Keratinocyte (primary cell): ENCODE results near the gene SIN3B. TPM values are rescaled to one million over a fixed set of nuclear protein-coding genes. Genes with fewer than 3 reads are reported as not detected.

Experiments
- DNase-seq: peaks from one replicate; pipeline ENCODE4 v3.0.0-alpha.2; 2011; ENCODE audit warnings: low read depth, missing footprints, low spot score
- FAIRE-seq: peaks from 2 replicates; lab custom pipeline; 2011; peaks lifted over from hg19 to GRCh38; lab: Jason Lieb, UNC
- H2AFZ ChIP-seq: 2 replicates; pipeline ENCODE4 v1.6.0; 2012; ENCODE audit warnings: low read length, control low read depth, inconsistent platforms; ENCODE audit not compliant: control insufficient read depth
- H3K27ac ChIP-seq: 2 replicates; pipeline ENCODE4 v1.5.1; 2011; ENCODE audit warnings: low read length; ENCODE audit not compliant: control insufficient read depth, insufficient read depth
- H3K27me3 ChIP-seq: 3 replicates; pipeline ENCODE4 v1.6.0; 2011; ENCODE audit warnings: low read length; ENCODE audit not compliant: control insufficient read depth, insufficient read depth; ENCODE audit errors: extremely low read depth
- H3K36me3 ChIP-seq, 2 experiments: 2 replicates in 1 of 2; 3 replicates in 1 of 2; pipeline ENCODE4 v1.5.1; 2011; ENCODE audit warnings: low read length in 2 of 2, mild to moderate bottlenecking in 1 of 2; ENCODE audit not compliant: control insufficient read depth in 2 of 2, insufficient read depth in 2 of 2; ENCODE audit errors: extremely low read depth in 1 of 2
- H3K4me1 ChIP-seq: 3 replicates; pipeline ENCODE4 v1.5.1; 2011; ENCODE audit warnings: low read length; ENCODE audit not compliant: control insufficient read depth, insufficient read depth; ENCODE audit errors: extremely low read depth
- H3K4me2 ChIP-seq: 3 replicates; pipeline ENCODE4 v1.6.0; 2011; ENCODE audit warnings: low read depth, low read length; ENCODE audit not compliant: control insufficient read depth, insufficient read depth; ENCODE audit errors: extremely low read depth
- H3K4me3 ChIP-seq, 3 experiments: fragments of 200-600 bp in 1 of 3; sonication (generic) in 1 of 3; 2 replicates in 2 of 3; 3 replicates in 1 of 3; pipeline ENCODE4 v1.5.1; 2011 to 2016; ENCODE audit warnings: low read length in 3 of 3, mild to moderate bottlenecking in 3 of 3, control low read depth in 2 of 3, inconsistent platforms in 1 of 3, low read depth in 1 of 3, mixed read lengths in 1 of 3, mixed run types in 1 of 3, moderate library complexity in 1 of 3; ENCODE audit not compliant: control insufficient read depth in 2 of 3, insufficient read depth in 2 of 3; ENCODE audit errors: extremely low read depth in 1 of 3
- H3K79me2 ChIP-seq: 2 replicates; pipeline ENCODE4 v1.6.0; 2012; ENCODE audit warnings: low read length; ENCODE audit not compliant: control insufficient read depth, insufficient read depth
- H3K9ac ChIP-seq: 3 replicates; pipeline ENCODE4 v1.6.0; 2011; ENCODE audit warnings: low read length; ENCODE audit not compliant: control insufficient read depth, insufficient read depth; ENCODE audit errors: extremely low read depth
- H3K9me1 ChIP-seq: 3 replicates; pipeline ENCODE4 v1.6.0; 2011; ENCODE audit warnings: low read length; ENCODE audit not compliant: control insufficient read depth, insufficient read depth; ENCODE audit errors: extremely low read depth
- H3K9me3 ChIP-seq: 2 replicates; pipeline ENCODE4 v1.5.1; 2012; ENCODE audit warnings: low read depth, low read length; ENCODE audit not compliant: control insufficient read depth
- H4K20me1 ChIP-seq: 3 replicates; pipeline ENCODE4 v1.6.0; 2011; ENCODE audit warnings: low read length; ENCODE audit not compliant: control insufficient read depth, insufficient read depth; ENCODE audit errors: extremely low read depth
- EZH2 ChIP-seq: IDR thresholded peaks from one replicate; pipeline ENCODE4 v1.6.1; 2012; ENCODE audit warnings: inconsistent platforms, mild to moderate bottlenecking, low read length, moderate library complexity
- dilution Hi-C: fragments of 300-500 bp; cut with MboI; formaldehyde crosslinking; loops from one replicate; pipeline ENCODE4 v1.7.0; 2020; ENCODE audit warnings: low sequenced_read_pairs; ENCODE audit not compliant: extremely low pct_ligation_motif_present
- polyA plus RNA-seq, 5 experiments: library from polyadenylated mRNA; depleted of rRNA in 3 of 5; stranded (reverse) in 3 of 5; stranded (forward) in 1 of 5; unstranded in 1 of 5; fragments of >200 nt; gene quantifications; 1 replicate in 1 of 5; 2 replicates in 3 of 5; 3 replicates in 1 of 5; pipeline versions ENCODE4 v1.2.1 to v1.2.3, GENCODE V29; 2011 to 2012; ENCODE audit warnings: missing spikeins in 2 of 5, low read depth in 1 of 5, low replicate concordance in 1 of 5
- TF ChIP-seq, protein P1 (sequence below), 3 experiments: IDR thresholded peaks in 1 of 3; conservative IDR thresholded peaks in 1 of 3; optimal IDR thresholded peaks in 1 of 3; 2 replicates in 2 of 3; 3 replicates in 1 of 3; pipeline versions ENCODE3 to v1.5.1; 2011; ENCODE audit warnings: low read length in 3 of 3, mild to moderate bottlenecking in 3 of 3, moderate library complexity in 2 of 3, control low read depth in 1 of 3, inconsistent platforms in 1 of 3; ENCODE audit not compliant: insufficient read depth in 2 of 3; ENCODE audit errors: extremely low read depth in 1 of 3

SIN3B gene
- polyA plus RNA-seq, 1 donor (not counting 4 experiments of a cell fraction or from before 2014, with no cell fraction given) = 30.9 TPM

DNA sequence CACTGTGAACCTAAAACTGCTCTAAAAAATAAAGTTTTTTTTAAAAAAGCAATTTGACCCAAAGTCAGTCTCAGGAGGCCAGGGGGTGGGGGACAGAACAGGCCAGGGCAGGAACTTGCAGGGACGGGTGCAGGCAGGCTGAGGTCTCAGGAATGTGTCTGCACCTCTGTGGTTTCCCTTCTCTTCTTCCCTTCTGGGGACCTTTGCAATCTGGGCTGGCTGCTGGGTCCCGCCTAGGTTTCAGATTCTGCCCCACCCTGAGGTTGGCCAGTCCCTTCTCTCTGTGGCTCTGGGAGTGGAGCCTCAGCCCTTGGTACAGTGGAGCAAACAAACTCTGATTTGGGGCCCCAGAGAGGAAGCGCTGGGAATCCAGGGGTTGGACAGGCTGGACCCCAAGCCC lies 54.3 kb downstream of the SIN3B start:
- H3K9me1 ChIP-seq = no peaks in the 10 kb centered on the region
- H3K4me1 ChIP-seq = peaks cover 8% of the 10 kb centered on the region
- no peaks in the 10 kb centered on the region for H3K79me2 ChIP-seq
- H3K27ac ChIP-seq = no peak overlapping the region
- no peak for TF ChIP-seq EZH2
- TF ChIP-seq, protein P1, sequence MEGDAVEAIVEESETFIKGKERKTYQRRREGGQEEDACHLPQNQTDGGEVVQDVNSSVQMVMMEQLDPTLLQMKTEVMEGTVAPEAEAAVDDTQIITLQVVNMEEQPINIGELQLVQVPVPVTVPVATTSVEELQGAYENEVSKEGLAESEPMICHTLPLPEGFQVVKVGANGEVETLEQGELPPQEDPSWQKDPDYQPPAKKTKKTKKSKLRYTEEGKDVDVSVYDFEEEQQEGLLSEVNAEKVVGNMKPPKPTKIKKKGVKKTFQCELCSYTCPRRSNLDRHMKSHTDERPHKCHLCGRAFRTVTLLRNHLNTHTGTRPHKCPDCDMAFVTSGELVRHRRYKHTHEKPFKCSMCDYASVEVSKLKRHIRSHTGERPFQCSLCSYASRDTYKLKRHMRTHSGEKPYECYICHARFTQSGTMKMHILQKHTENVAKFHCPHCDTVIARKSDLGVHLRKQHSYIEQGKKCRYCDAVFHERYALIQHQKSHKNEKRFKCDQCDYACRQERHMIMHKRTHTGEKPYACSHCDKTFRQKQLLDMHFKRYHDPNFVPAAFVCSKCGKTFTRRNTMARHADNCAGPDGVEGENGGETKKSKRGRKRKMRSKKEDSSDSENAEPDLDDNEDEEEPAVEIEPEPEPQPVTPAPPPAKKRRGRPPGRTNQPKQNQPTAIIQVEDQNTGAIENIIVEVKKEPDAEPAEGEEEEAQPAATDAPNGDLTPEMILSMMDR (optimal IDR thresholded peaks at IDR 0.05 in 1 of 3, IDR thresholded peaks at IDR 0.05 in 1 of 3, conservative IDR thresholded peaks at IDR 0.05 in 1 of 3; ENCODE audit: extremely low read depth in 1 of 3, insufficient read depth in 2 of 3, low read length in 3 of 3) = no peak
- no peak overlapping the region for H3K4me3 ChIP-seq
- no peak overlapping the region for H3K9ac ChIP-seq
- dilution Hi-C loops = no loop called here
- H3K9me3 ChIP-seq = peaks cover 7% of the 10 kb centered on the region
- H4K20me1 ChIP-seq = no peaks in the 10 kb centered on the region
- H3K27me3 ChIP-seq = no peaks in the 10 kb centered on the region
- peaks cover 12 to 13% of the 10 kb centered on the region in 2 experiments for H3K36me3 ChIP-seq
- FAIRE-seq (peak; percentile 84), DNase-seq (no peak)
- no peak overlapping the region for H2AFZ ChIP-seq
- H3K4me2 ChIP-seq = peak overlapping the region; percentile 44

- Histone ChIP-seq H4K20me1 (no peaks in the 10 kb centered on the region), H3K36me3 (peaks cover 3 to 4% of the 10 kb centered on the region in 2 experiments), H2AFZ (no peak overlapping the region), H3K4me3 (no peak overlapping the region), H3K27ac (no peak overlapping the region), H3K9me3 (peaks cover 7% of the 10 kb centered on the region), H3K4me1 (peaks cover 8% of the 10 kb centered on the region), H3K27me3 (no peaks in the 10 kb centered on the region), H3K9ac (no peak overlapping the region), H3K79me2 (no peaks in the 10 kb centered on the region), H3K4me2 (no peak overlapping the region), H3K9me1 (no peaks in the 10 kb centered on the region)
- FAIRE-seq (no peak), DNase-seq (no peak)
- dilution Hi-C loops = no loop called here
- TF ChIP-seq, protein P1 (optimal IDR thresholded peaks at IDR 0.05 in 1 of 3, IDR thresholded peaks at IDR 0.05 in 1 of 3, conservative IDR thresholded peaks at IDR 0.05 in 1 of 3; ENCODE audit: extremely low read depth in 1 of 3, insufficient read depth in 2 of 3, low read length in 3 of 3) = no peak
Measured at GRCh38 chr19:16885166-16885565, 56.0 kb downstream of the SIN3B start.
